WERI-Rb-1 (cell line): Measurements from ENCODE around the gene ADRA2A.

ENCODE experiments used
- DNase-seq: peaks from one replicate; pipeline ENCODE4 v3.0.0-alpha.2; 2020
- H3K27ac ChIP-seq: fragments of 250-450 bp; sonication (Bioruptor Pico); 2 replicates; pipeline ENCODE4 v1.5.1; 2020; ENCODE audit warnings: mild to moderate bottlenecking, moderate library complexity
- H3K27me3 ChIP-seq: fragments of 250-450 bp; sonication (Bioruptor Pico); 2 replicates; pipeline ENCODE4 v1.5.1; 2021; ENCODE audit warnings: mild to moderate bottlenecking, low read depth, moderate library complexity; ENCODE audit not compliant: insufficient read depth, severe bottlenecking
- H3K36me3 ChIP-seq: fragments of 250-450 bp; sonication (Bioruptor Pico); 2 replicates; pipeline ENCODE4 v1.5.1; 2020; ENCODE audit warnings: mild to moderate bottlenecking, moderate library complexity
- H3K4me3 ChIP-seq: 2 replicates; pipeline ENCODE4 v1.5.1; 2011; ENCODE audit warnings: low read depth, mild to moderate bottlenecking, control low read depth, low read length
- H3K9me3 ChIP-seq: fragments of 250-450 bp; sonication (Bioruptor Pico); 2 replicates; pipeline ENCODE4 v1.5.1; 2021; ENCODE audit warnings: mild to moderate bottlenecking, moderate library complexity; ENCODE audit not compliant: severe bottlenecking
- TF ChIP-seq, protein P1 (sequence below): IDR thresholded peaks from 2 replicates; pipeline ENCODE4 v1.5.1; 2011; ENCODE audit warnings: low read depth, mild to moderate bottlenecking, control low read depth, inconsistent platforms, low read length

Gene ADRA2A

DNA sequence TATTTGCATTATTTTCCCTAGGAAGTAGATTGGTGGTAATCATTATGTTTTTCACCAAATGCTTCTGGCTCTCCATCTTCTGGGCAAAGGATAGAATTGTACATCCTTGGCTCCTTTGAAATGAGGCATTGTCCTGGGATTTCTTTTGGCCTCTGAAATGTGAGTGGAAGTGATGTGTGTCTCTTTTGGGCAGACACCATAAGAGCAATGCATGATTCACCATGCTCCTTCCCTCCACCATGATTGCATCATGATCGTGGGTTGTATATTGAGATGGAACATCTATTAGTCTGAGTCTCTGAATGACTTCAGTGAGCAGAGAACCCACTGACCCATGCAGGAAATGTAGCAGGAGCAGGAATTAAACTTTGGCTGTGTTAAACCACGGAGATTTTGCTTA, 49.2 kb downstream of the ADRA2A start:
- Histone ChIP-seq H3K27ac (no peak overlapping the region), H3K27me3 (no peaks in the 10 kb centered on the region), H3K4me3 (no peak overlapping the region), H3K36me3 (no peaks in the 10 kb centered on the region), H3K9me3 (no peaks in the 10 kb centered on the region)
- no peak for DNase-seq
- TF ChIP-seq, protein P1, sequence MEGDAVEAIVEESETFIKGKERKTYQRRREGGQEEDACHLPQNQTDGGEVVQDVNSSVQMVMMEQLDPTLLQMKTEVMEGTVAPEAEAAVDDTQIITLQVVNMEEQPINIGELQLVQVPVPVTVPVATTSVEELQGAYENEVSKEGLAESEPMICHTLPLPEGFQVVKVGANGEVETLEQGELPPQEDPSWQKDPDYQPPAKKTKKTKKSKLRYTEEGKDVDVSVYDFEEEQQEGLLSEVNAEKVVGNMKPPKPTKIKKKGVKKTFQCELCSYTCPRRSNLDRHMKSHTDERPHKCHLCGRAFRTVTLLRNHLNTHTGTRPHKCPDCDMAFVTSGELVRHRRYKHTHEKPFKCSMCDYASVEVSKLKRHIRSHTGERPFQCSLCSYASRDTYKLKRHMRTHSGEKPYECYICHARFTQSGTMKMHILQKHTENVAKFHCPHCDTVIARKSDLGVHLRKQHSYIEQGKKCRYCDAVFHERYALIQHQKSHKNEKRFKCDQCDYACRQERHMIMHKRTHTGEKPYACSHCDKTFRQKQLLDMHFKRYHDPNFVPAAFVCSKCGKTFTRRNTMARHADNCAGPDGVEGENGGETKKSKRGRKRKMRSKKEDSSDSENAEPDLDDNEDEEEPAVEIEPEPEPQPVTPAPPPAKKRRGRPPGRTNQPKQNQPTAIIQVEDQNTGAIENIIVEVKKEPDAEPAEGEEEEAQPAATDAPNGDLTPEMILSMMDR, result no peak

DNA sequence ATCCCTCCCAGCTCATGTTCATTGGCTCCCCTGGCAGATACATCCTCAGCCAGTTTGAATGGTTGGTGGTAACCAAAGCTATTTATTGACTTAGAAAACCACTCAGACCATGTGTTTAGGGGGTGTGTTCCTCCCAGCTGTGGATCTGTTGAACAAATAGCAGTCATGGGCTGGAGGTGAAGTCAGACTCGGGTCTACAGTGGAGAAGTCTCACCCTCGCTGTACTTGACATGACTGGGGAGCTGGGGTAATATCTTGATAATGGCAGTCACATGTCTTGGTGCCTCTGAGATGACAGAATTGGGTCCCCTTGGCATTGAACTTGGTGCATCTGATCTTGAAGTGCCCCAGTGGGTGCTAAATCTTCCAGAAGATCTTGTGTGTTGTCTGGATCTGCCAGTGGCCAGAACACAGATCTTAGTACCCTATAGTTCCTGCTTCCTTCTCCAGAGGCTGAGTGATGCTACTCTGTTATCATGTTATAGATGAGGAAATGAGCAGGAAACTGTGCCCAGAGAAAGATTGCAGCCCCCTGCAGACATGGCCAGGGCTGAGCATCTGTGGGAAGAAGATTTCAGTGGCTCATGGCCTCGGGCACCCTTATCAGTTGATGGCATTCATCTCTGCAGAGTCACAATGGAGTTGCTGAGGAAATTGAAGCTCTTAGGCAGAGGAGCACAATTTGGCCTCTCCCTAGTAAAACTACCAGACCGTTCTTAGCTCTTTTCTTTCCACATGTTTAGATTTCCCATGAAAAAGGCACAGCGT, 50.4 kb downstream of the ADRA2A start:
- no peaks in the 10 kb centered on the region for H3K27me3 ChIP-seq
- no peak overlapping the region for H3K27ac ChIP-seq
- no peak for DNase-seq
- H3K36me3 ChIP-seq, result no peaks in the 10 kb centered on the region
- TF ChIP-seq, protein P1, result no peak
- H3K9me3 ChIP-seq, result no peaks in the 10 kb centered on the region
- no peak overlapping the region for H3K4me3 ChIP-seq

DNA sequence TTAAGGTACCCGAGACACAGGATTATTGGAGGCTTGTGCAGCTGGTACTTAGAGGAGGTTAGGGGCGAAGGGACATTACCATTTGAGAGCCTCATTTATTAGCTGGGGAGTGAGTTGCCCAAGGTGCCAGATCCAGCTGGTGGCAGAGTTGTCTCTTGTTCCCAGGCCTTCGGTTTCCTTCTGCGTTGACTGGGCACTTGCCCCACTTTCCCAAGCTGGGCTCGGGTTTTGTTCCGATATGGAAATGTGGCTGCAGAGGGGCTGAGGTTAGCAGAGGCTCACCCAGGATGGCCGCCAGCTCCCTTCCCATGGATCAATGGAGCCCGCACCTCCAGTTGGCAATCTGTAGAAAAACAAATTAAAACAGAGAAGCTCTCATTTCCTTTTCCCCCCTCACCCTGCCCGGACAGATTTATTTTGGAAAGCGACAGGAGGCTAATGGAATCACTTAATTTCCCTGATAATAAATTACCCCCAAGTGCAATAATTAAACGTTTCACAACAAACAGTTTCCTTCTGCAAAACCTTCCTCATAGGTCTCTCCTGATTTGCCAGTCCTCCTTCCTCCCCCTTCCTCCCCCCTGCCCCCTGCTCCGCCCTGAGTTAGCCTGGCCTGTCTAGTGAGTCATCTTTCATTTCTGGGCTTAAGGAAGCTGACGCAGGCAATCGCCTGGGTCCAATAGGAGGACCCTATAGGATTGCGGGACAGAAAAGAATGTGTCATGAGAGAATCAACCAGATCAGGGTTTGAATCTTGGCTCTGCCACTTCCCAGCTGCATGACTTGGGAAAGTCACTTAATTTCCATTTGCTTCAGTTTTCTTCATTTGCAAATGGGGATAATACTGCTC, 51.7 kb downstream of the ADRA2A start:
- TF ChIP-seq, protein P1, result no peak
- Histone ChIP-seq H3K27me3 (no peaks in the 10 kb centered on the region), H3K4me3 (no peak overlapping the region), H3K36me3 (no peaks in the 10 kb centered on the region), H3K9me3 (no peaks in the 10 kb centered on the region), H3K27ac (no peak overlapping the region)
- no peak for DNase-seq

DNA sequence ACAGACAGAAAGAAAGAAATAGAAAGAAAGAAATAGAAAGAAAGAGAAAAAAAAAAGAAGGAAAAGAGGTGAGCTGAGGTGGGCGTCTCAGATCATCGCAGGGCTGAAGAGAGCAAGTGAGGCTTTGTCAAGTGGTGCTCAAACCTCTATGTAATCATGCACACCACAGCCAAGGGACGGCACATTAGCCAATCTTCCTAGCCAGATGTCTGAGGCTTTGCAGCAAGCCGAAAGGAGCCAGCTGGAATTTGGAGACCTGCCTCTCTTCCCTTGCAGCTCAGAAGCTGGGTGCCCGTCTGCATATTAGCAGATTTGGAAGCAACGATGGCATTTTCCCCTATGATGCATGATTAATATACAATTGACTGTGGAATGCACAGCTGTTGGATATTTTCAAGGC, 52.5 kb downstream of the ADRA2A start:
- no peaks in the 10 kb centered on the region for H3K9me3 ChIP-seq
- no peaks in the 10 kb centered on the region for H3K36me3 ChIP-seq
- DNase-seq, result no peak
- TF ChIP-seq, protein P1, result no peak
- no peak overlapping the region for H3K27ac ChIP-seq
- no peak overlapping the region for H3K4me3 ChIP-seq
- no peaks in the 10 kb centered on the region for H3K27me3 ChIP-seq

DNA sequence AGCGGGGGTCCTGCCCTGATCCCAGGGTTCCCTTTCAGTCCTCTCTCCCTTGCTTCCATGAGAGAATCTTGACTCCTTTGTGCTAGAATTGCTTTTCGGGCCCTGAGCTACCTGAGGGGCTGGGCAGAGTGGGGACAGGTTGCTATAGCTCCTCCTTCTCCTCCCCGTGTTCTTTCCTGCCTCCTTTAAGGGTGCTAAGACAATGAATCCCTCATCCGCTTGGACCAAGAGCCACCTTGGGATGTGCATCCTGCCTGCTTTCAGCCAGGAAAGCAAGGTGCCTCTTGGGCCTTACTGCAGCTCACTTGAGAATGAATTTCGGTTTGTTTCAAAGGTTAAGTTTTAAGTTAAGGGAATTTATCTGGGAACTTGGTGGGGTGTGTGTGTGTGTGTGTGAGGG, 53.6 kb downstream of the ADRA2A start:
- H3K27ac ChIP-seq, result no peak overlapping the region
- TF ChIP-seq, protein P1, result no peak
- H3K9me3 ChIP-seq, result no peaks in the 10 kb centered on the region
- no peak overlapping the region for H3K4me3 ChIP-seq
- H3K36me3 ChIP-seq, result no peaks in the 10 kb centered on the region
- H3K27me3 ChIP-seq, result no peaks in the 10 kb centered on the region
- DNase-seq, result no peak
